Esophagus muscularis mucosa (tissue), 3 donors: Measurements from ENCODE around the gene TSPAN17.

Experiments
- CTCF ChIP-seq, 3 experiments: fragments of 200-600 bp in 2 of 3; fragments of 450-650 bp in 1 of 3; sonication (generic) in 2 of 3; IDR thresholded peaks; one replicate each; pipeline ENCODE4 v1.5.1; 2017 to 2019; ENCODE audit warnings: antibody characterized with exemption in 3 of 3, mild to moderate bottlenecking in 2 of 3, moderate library complexity in 1 of 3
- POLR2A ChIP-seq: fragments of 450-650 bp; IDR thresholded peaks from one replicate; pipeline ENCODE4 v1.6.1; 2017; ENCODE audit warnings: antibody characterized with exemption, moderate library complexity, mild to moderate bottlenecking, low read depth

- TF ChIP-seq POLR2A: no peak
- TF ChIP-seq CTCF (IDR thresholded peaks at IDR 0.05): peak in 2 of 3 experiments; percentile 12
Observed at GRCh38 chr5:176619203-176619568, 28.1 kb upstream of the TSPAN17 start.
